GM12864 (cell line): ENCODE results near the gene LCN6.
"Not testable (repeated sequence)": the region's sequence is repeated elsewhere in the genome, so short reads cannot be mapped to it uniquely, and the experiment has no call there.

Source experiments
- DNase-seq: peaks from one replicate; pipeline ENCODE4 v3.0.0-alpha.2; 2011; ENCODE audit warnings: low read depth
- H3K4me3 ChIP-seq: 2 replicates; pipeline ENCODE4 v1.5.1; 2011; ENCODE audit warnings: mild to moderate bottlenecking, low read depth, low read length, control low read depth
- TF ChIP-seq, protein P1 (sequence below): IDR thresholded peaks from 2 replicates; pipeline ENCODE4 v1.5.1; 2011; ENCODE audit warnings: low read depth, mild to moderate bottlenecking, moderate library complexity, low read length, control low read depth, inconsistent platforms; ENCODE audit errors: missing control alignments

LCN6 gene

GRCh38 chr9:136792321-136793085, 44.2 kb upstream of the LCN6 start:
- TF ChIP-seq, protein P1, sequence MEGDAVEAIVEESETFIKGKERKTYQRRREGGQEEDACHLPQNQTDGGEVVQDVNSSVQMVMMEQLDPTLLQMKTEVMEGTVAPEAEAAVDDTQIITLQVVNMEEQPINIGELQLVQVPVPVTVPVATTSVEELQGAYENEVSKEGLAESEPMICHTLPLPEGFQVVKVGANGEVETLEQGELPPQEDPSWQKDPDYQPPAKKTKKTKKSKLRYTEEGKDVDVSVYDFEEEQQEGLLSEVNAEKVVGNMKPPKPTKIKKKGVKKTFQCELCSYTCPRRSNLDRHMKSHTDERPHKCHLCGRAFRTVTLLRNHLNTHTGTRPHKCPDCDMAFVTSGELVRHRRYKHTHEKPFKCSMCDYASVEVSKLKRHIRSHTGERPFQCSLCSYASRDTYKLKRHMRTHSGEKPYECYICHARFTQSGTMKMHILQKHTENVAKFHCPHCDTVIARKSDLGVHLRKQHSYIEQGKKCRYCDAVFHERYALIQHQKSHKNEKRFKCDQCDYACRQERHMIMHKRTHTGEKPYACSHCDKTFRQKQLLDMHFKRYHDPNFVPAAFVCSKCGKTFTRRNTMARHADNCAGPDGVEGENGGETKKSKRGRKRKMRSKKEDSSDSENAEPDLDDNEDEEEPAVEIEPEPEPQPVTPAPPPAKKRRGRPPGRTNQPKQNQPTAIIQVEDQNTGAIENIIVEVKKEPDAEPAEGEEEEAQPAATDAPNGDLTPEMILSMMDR: no peak
- DNase-seq: no peak
- no peak overlapping the region; the same call in 1 of the 2 replicates for H3K4me3 ChIP-seq

GRCh38 chr9:136791516-136792276, 43.4 kb upstream of the LCN6 start:
- TF ChIP-seq, protein P1: peak; percentile 98
- DNase-seq: no peak
- peak overlapping the region; percentile 92 for H3K4me3 ChIP-seq

- H3K4me3 ChIP-seq: peak within 1 kb of the TSS; percentile 92
- TF ChIP-seq, protein P1: no peak
- DNase-seq: peak; percentile 93
Observed at GRCh38 chr9:136790640-136791515, 42.6 kb upstream of the LCN6 start, which contains the start of gene TMEM141. TMEM141 (plus strand) TSS chr9:136791344; CDS start chr9:136791371, 27 bp downstream.

DNA sequence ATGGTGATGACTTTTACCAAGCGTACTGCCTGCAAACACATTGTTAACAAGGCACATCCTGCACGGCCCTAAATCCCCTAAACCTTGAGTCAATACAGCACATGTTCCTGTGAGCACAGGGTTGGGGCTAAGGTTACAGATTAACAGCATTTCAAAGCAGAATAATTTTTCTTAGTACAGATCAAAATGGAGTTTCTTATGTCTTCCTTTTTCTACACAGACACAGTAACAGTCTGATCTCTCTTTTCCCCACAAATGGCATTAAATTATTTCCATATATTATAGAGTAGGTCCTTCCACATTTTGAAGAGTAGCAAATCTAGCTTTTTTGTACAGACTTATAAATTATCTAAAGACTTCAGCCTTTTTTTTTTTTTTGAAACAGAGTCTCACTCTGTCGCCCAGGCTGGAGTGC, 41.2 kb upstream of the LCN6 start:
- no peak for DNase-seq
- TF ChIP-seq, protein P1: no peak
- no peak overlapping the region for H3K4me3 ChIP-seq

DNA sequence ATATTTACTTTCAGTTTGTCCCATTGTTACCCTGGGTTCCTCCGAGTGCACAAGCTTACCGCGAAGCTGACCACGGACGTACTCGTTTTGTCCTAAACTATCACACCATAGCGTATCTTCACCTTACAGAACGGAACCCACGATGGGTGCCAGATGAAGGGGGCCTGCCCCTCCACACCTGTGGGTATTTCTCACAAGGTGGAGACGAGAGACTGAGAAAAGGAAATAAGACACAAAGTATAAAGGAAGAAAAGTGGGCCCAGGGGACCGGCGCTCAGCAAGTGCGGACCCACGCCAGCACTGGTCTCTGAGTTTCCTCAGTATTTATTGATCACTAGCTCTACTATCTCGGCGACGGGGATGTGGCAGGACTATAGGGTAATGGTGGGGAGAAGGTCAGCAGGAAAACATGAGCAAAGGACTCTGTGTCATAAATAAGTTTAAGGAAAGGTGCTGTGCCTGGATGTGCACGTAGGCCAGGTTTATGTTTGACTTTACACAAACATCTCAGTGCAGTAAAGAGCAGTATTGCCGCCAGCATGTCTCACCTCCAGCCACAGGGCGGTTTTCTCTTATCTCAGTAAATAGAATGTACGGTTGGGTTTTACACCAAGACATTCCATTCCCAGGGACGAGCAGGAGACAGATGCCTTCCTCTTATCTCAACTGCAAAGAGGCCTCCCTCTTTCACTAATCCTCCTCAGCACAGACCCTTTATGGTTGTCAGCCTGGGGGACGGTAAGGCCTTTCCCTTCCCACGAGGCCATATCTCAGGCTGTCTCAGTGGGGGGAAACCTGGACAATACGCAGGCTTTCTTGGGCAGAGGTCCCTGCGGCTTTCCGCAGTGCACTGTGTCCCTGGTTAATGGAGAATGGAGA, 40.6 kb upstream of the LCN6 start:
- not testable (repeated sequence) for H3K4me3 ChIP-seq, DNase-seq

GRCh38 chr9:136787690-136788400, 39.5 kb upstream of the LCN6 start:
- DNase-seq: no peak
- TF ChIP-seq, protein P1: peak; percentile 70
- H3K4me3 ChIP-seq: no peak overlapping the region

DNA sequence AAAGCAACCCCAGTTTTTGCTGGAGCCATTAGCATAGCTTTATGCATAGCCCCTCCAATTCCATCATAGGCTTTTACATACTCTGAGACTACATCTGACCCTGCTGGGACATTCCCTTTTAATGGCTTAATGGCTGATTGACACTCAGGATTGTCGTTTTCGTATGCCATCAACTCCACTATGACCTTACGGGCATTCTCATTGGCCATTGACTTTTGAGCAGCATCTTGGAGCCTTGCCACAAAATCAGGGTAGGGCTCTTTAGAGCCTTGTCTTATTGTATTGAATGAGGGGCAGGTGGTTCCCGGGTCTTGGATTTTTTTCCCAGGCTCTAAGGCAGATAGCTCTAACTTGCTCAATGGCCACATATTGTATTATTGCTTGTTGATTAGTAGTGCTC, 38.7 kb upstream of the LCN6 start:
- not testable (repeated sequence) for DNase-seq, H3K4me3 ChIP-seq
